IPS-18a (cell line): ENCODE results near the gene KRT15.

Experiments used
- H3K27ac ChIP-seq: one replicate; pipeline ENCODE4 v1.5.1; 2013; ENCODE audit warnings: low read length
- H3K27me3 ChIP-seq: one replicate; pipeline ENCODE4 v1.6.1; 2013; ENCODE audit warnings: mild to moderate bottlenecking, low read length; ENCODE audit not compliant: control insufficient read depth, insufficient read depth
- H3K36me3 ChIP-seq: one replicate; pipeline ENCODE4 v1.6.1; 2013; ENCODE audit warnings: low read depth, low read length; ENCODE audit not compliant: control insufficient read depth
- H3K4me1 ChIP-seq: one replicate; pipeline ENCODE4 v1.6.1; 2013; ENCODE audit warnings: low read depth, low read length; ENCODE audit not compliant: control insufficient read depth
- H3K4me3 ChIP-seq: one replicate; pipeline ENCODE4 v1.5.1; 2013; ENCODE audit warnings: low read length
- H3K9ac ChIP-seq: one replicate; pipeline ENCODE4 v1.6.1; 2013; ENCODE audit warnings: mild to moderate bottlenecking, low read length, moderate library complexity
- H3K9me3 ChIP-seq: one replicate; pipeline ENCODE4 v1.6.1; 2013; ENCODE audit warnings: low read depth, low read length; ENCODE audit not compliant: control insufficient read depth

Gene KRT15

GRCh38 chr17:41496803-41497484 lies 21.7 kb downstream of the KRT15 start:
- H3K27me3 ChIP-seq: no peaks in the 10 kb centered on the region
- H3K4me3 ChIP-seq: no peak overlapping the region
- H3K9me3 ChIP-seq: no peaks in the 10 kb centered on the region
- no peak overlapping the region for H3K9ac ChIP-seq
- H3K27ac ChIP-seq: no peak overlapping the region
- H3K4me1 ChIP-seq: peaks cover 16% of the 10 kb centered on the region
- no peaks in the 10 kb centered on the region for H3K36me3 ChIP-seq

GRCh38 chr17:41494524-41494923 lies 24.2 kb downstream of the KRT15 start:
- H3K4me1 ChIP-seq: no peaks in the 10 kb centered on the region
- no peak overlapping the region for H3K27ac ChIP-seq
- no peaks in the 10 kb centered on the region for H3K36me3 ChIP-seq
- H3K9ac ChIP-seq: no peak overlapping the region
- no peaks in the 10 kb centered on the region for H3K9me3 ChIP-seq
- no peak overlapping the region for H3K4me3 ChIP-seq
- H3K27me3 ChIP-seq: no peaks in the 10 kb centered on the region

DNA sequence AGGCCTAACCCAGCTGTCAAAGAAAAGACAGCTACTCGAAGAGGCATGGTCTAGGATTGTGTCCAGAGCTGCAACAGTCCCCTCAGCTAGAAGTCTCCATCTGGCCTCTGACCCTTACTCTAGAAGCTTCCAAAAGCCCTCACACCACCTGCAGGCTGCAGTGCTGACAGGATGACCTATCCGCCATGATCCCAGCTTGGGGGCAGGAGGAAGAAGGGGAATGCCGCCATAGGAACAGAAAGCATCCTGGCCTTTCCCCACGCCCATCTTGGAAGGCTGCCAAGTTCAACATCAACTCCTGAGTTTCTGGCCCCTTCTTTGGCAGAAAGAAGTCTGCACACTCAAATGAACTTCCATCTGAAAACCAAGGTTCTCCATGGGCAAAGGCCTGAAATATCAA lies 25.9 kb downstream of the KRT15 start:
- Histone ChIP-seq H3K4me1 (no peaks in the 10 kb centered on the region), H3K36me3 (no peaks in the 10 kb centered on the region), H3K9me3 (no peaks in the 10 kb centered on the region)

GRCh38 chr17:41492351-41492750 lies 26.3 kb downstream of the KRT15 start:
- no peak overlapping the region for H3K27ac ChIP-seq
- H3K9me3 ChIP-seq: no peaks in the 10 kb centered on the region
- H3K36me3 ChIP-seq: no peaks in the 10 kb centered on the region
- no peak overlapping the region for H3K9ac ChIP-seq
- H3K4me3 ChIP-seq: no peak overlapping the region
- no peaks in the 10 kb centered on the region for H3K27me3 ChIP-seq
- H3K4me1 ChIP-seq: no peaks in the 10 kb centered on the region

More for the DNA sequence above, 25.9 kb downstream of the KRT15 start:
- Histone ChIP-seq H3K27ac (no peak overlapping the region), H3K9ac (no peak overlapping the region), H3K4me3 (no peak overlapping the region), H3K27me3 (no peaks in the 10 kb centered on the region)

- Histone ChIP-seq H3K27ac (no peak overlapping the region), H3K9me3 (no peaks in the 10 kb centered on the region), H3K27me3 (no peaks in the 10 kb centered on the region), H3K9ac (no peak overlapping the region), H3K4me1 (no peaks in the 10 kb centered on the region), H3K36me3 (no peaks in the 10 kb centered on the region), H3K4me3 (no peak overlapping the region)
Measured at GRCh38 chr17:41491476-41491875, 27.2 kb downstream of the KRT15 start.

GRCh38 chr17:41490000-41490990 lies 28.4 kb downstream of the KRT15 start:
- H3K27ac ChIP-seq: no peak overlapping the region
- no peaks in the 10 kb centered on the region for H3K9me3 ChIP-seq
- no peaks in the 10 kb centered on the region for H3K36me3 ChIP-seq
- no peaks in the 10 kb centered on the region for H3K4me1 ChIP-seq
- no peak overlapping the region for H3K4me3 ChIP-seq
- H3K9ac ChIP-seq: no peak overlapping the region
- no peaks in the 10 kb centered on the region for H3K27me3 ChIP-seq

DNA sequence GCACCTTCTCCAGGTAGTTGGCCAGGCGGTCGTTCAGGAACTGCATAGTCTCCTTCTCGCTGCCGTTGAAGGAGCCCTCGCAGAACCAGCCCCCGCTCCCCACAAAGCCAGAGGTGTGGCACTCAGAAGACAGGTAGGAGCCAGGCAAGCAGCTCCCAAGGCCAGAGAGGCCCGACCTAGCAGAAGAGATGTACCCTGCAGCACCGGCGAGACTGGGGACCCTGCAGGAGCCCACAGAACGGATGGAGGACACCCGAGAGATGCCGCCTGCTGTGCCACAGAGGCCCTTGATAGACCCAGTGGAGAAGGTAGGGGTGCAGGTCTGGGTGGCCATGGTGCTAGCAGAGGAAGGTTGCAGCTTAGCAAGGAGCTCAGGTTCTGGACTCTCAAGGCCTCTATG lies 29.2 kb downstream of the KRT15 start, which contains the start of gene KRT36:
Gene KRT36 (minus strand): TSS at position 380 of the 400 bp plus-strand sequence. CDS start 46 bp downstream, at position 334.
- Histone ChIP-seq H3K4me1 (no peaks in the 10 kb centered on the region), H3K36me3 (no peaks in the 10 kb centered on the region), H3K9ac (no peak within 1 kb of the TSS), H3K27me3 (no peaks in the 10 kb centered on the region), H3K27ac (no peak within 1 kb of the TSS), H3K4me3 (no peak within 1 kb of the TSS), H3K9me3 (no peaks in the 10 kb centered on the region)

DNA sequence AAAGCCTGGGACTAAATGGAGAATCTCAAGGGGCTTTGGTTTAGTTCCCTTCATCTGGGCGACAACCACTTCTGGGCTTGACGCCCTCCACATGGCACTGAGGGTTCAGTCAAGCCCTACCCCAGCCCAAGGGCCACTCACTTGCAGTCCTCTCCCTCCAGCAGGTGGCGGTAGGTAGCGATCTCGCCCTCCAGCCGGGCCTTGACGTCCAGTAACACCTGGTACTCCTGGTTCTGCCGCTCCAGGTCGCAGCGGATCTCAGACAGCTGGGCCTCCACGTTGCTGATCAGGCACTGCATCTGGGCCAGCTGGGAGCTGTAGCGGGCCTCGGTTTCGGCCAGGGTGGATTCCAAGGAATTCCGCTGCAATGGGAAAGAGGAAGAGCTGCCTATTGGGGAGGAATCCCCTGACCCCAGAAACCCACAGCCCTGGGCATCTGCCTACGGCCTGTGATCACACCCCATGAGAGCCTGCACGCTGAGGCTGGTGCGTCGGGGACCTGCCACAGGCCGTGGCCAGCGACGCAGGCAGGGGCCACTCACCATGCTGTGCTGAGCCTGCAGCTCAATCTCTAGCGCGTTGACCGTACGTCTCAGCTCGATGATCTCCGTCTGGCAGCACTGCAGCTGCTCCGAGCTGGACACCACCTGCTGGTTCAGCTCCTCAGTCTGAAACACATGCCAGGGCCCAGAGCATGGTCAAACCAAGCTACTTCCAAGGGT lies 31.7 kb downstream of the KRT15 start:
- no peak overlapping the region for H3K4me3 ChIP-seq
- no peak overlapping the region for H3K9ac ChIP-seq
- H3K9me3 ChIP-seq: no peaks in the 10 kb centered on the region
- no peaks in the 10 kb centered on the region for H3K36me3 ChIP-seq
- H3K4me1 ChIP-seq: no peaks in the 10 kb centered on the region
- H3K27ac ChIP-seq: no peak overlapping the region
- no peaks in the 10 kb centered on the region for H3K27me3 ChIP-seq

- Histone ChIP-seq H3K27me3 (no peaks in the 10 kb centered on the region), H3K9me3 (no peaks in the 10 kb centered on the region), H3K36me3 (no peaks in the 10 kb centered on the region), H3K4me3 (no peak overlapping the region), H3K4me1 (no peaks in the 10 kb centered on the region), H3K9ac (no peak overlapping the region), H3K27ac (no peak overlapping the region)
Measured at GRCh38 chr17:41486316-41486715, 32.4 kb downstream of the KRT15 start.

GRCh38 chr17:41484920-41485904 lies 33.5 kb downstream of the KRT15 start:
- no peak overlapping the region for H3K4me3 ChIP-seq
- H3K9me3 ChIP-seq: no peaks in the 10 kb centered on the region
- H3K27me3 ChIP-seq: no peaks in the 10 kb centered on the region

More at GRCh38 chr17:41484920-41485904, 33.5 kb downstream of the KRT15 start:
- H3K9ac ChIP-seq: no peak overlapping the region
- no peaks in the 10 kb centered on the region for H3K4me1 ChIP-seq
- H3K27ac ChIP-seq: no peak overlapping the region
- H3K36me3 ChIP-seq: no peaks in the 10 kb centered on the region
